H1 (cell line): Measurements from ENCODE around the gene BRD4. TPM values are rescaled to one million over a fixed set of nuclear protein-coding genes. Genes with fewer than 3 reads are reported as not detected.

Experiments used
- CTCF ChIA-PET: fragments of 300-600 bp; sonication (Branson Sonifier 250); formaldehyde crosslinking; loops from one replicate; lab custom pipeline; 2021; ENCODE audit not compliant: partially characterized antibody; lab: Charles Lee
- POLR2A ChIA-PET: fragments of 300-600 bp; sonication (Branson Sonifier 250); formaldehyde crosslinking; loops from one replicate; lab custom pipeline; 2021; ENCODE audit warnings: inconsistent platforms; ENCODE audit not compliant: partially characterized antibody; lab: Charles Lee
- DNase-seq, 2 experiments: peaks; one replicate each; pipeline versions ENCODE4 v3.0.0 to v3.0.0-alpha.2; 2010 to 2022; ENCODE audit warnings: low spot score in 2 of 2, low read depth in 1 of 2, mixed read lengths in 1 of 2
- FAIRE-seq: peaks from 2 replicates; lab custom pipeline; 2011; peaks lifted over from hg19 to GRCh38; lab: Jason Lieb, UNC
- H2AFZ ChIP-seq: 2 replicates; pipeline ENCODE4 v1.8.1; 2012; ENCODE audit warnings: low read length, inconsistent platforms
- H2AK5ac ChIP-seq: 2 replicates; pipeline ENCODE4 v1.6.1; 2013; ENCODE audit warnings: low read depth, low read length
- H2BK120ac ChIP-seq: replicated peaks from 2 replicates; pipeline ENCODE3; 2013; ENCODE audit warnings: low read depth, low read length, inconsistent platforms
- H2BK12ac ChIP-seq: 2 replicates; pipeline ENCODE4 v1.6.1; 2013; ENCODE audit warnings: low read depth, low read length
- H2BK15ac ChIP-seq: 2 replicates; pipeline ENCODE4 v1.6.1; 2013; ENCODE audit warnings: low read length
- H2BK20ac ChIP-seq: 2 replicates; pipeline ENCODE4 v1.6.1; 2013; ENCODE audit warnings: low read length
- H2BK5ac ChIP-seq: 2 replicates; pipeline ENCODE4 v1.6.1; 2013; ENCODE audit warnings: low read depth, low read length
- H3K14ac ChIP-seq: 2 replicates; pipeline ENCODE4 v1.6.1; 2013; ENCODE audit warnings: inconsistent platforms; ENCODE audit not compliant: insufficient read length
- H3K18ac ChIP-seq: 2 replicates; pipeline ENCODE4 v1.6.1; 2013; ENCODE audit warnings: low read length; ENCODE audit errors: extremely low read depth
- H3K23ac ChIP-seq: 2 replicates; pipeline ENCODE4 v1.6.1; 2013; ENCODE audit warnings: inconsistent platforms; ENCODE audit not compliant: insufficient read length
- H3K23me2 ChIP-seq: 2 replicates; pipeline ENCODE4 v1.6.1; 2013; ENCODE audit warnings: low read depth, low read length
- H3K27ac ChIP-seq: 2 replicates; pipeline ENCODE4 v1.6.1; 2011; ENCODE audit warnings: low read depth, low read length, inconsistent platforms
- H3K27me3 ChIP-seq, 4 experiments: replicated peaks in 1 of 4; 1 replicate in 1 of 4; 2 replicates in 3 of 4; pipeline versions ENCODE4 v1.6.1 to v1.8.1; 2011 to 2013; ENCODE audit warnings: low read length in 3 of 4, mild to moderate bottlenecking in 3 of 4, inconsistent platforms in 2 of 4, mixed read lengths in 2 of 4, moderate library complexity in 1 of 4; ENCODE audit not compliant: control insufficient read depth in 3 of 4, insufficient read depth in 3 of 4; ENCODE audit errors: extremely low read depth in 1 of 4
- H3K36me3 ChIP-seq, 4 experiments: 2 replicates each; pipeline versions ENCODE4 v1.6.1 to v1.8.1; 2011 to 2013; ENCODE audit warnings: mild to moderate bottlenecking in 4 of 4, low read length in 3 of 4, moderate library complexity in 2 of 4, control low read depth in 1 of 4, inconsistent platforms in 1 of 4; ENCODE audit not compliant: insufficient read depth in 4 of 4, control insufficient read depth in 2 of 4
- H3K4ac ChIP-seq: replicated peaks from 2 replicates; pipeline ENCODE3; 2013; ENCODE audit warnings: low read length, low read depth, mixed read lengths, inconsistent platforms; ENCODE audit not compliant: insufficient read length
- H3K4me1 ChIP-seq, 4 experiments: replicated peaks in 1 of 4; 1 replicate in 1 of 4; 2 replicates in 3 of 4; pipeline versions ENCODE4 v1.6.1 to v1.8.1; 2011 to 2013; ENCODE audit warnings: low read length in 3 of 4, inconsistent platforms in 2 of 4, mixed read lengths in 1 of 4; ENCODE audit not compliant: insufficient read depth in 4 of 4, control insufficient read depth in 3 of 4
- H3K4me2 ChIP-seq, 2 experiments: 2 replicates each; pipeline versions ENCODE4 v1.6.1 to v1.8.1; 2011 to 2013; ENCODE audit warnings: low read depth in 2 of 2, low read length in 2 of 2, control low read depth in 1 of 2, inconsistent platforms in 1 of 2, mild to moderate bottlenecking in 1 of 2; ENCODE audit not compliant: insufficient read depth in 1 of 2
- H3K4me3 ChIP-seq, 4 experiments: fragments of 200-600, 300-600 bp in 1 of 4; sonication (generic), shearing (Covaris generic), sonication (Bioruptor Twin) in 1 of 4; 2 replicates each; pipeline versions ENCODE4 v1.5.1 to v1.8.1; 2011 to 2016; ENCODE audit warnings: low read length in 4 of 4, low read depth in 3 of 4, control low read depth in 2 of 4, inconsistent platforms in 2 of 4, mild to moderate bottlenecking in 2 of 4, mixed read lengths in 1 of 4, moderate library complexity in 1 of 4; ENCODE audit not compliant: insufficient read depth in 2 of 4; ENCODE audit errors: extremely low read depth in 1 of 4
- H3K56ac ChIP-seq: replicated peaks from 2 replicates; pipeline ENCODE3; 2013; ENCODE audit warnings: low read depth, mild to moderate bottlenecking, mixed read lengths, low read length, inconsistent platforms; ENCODE audit not compliant: insufficient read length
- H3K79me1 ChIP-seq: 2 replicates; pipeline ENCODE4 v1.6.1; 2013; ENCODE audit warnings: low read depth, low read length, control low read depth
- H3K79me2 ChIP-seq, 2 experiments: 2 replicates each; pipeline versions ENCODE4 v1.6.1 to v1.8.1; 2012 to 2013; ENCODE audit warnings: low read length in 2 of 2, mild to moderate bottlenecking in 2 of 2, inconsistent platforms in 1 of 2; ENCODE audit not compliant: insufficient read depth in 2 of 2, control insufficient read depth in 1 of 2
- H3K9ac ChIP-seq, 4 experiments: replicated peaks in 1 of 4; 1 replicate in 1 of 4; 2 replicates in 3 of 4; pipeline versions ENCODE4 v1.6.1 to v1.8.1; 2011 to 2013; ENCODE audit warnings: low read depth in 3 of 4, low read length in 3 of 4, control low read depth in 2 of 4, mild to moderate bottlenecking in 2 of 4, moderate library complexity in 2 of 4, inconsistent platforms in 1 of 4; ENCODE audit errors: extremely low read depth in 1 of 4
- H3K9me3 ChIP-seq, 2 experiments: 2 replicates each; pipeline versions ENCODE4 v1.6.1 to v1.8.1; 2012 to 2013; ENCODE audit warnings: mild to moderate bottlenecking in 2 of 2, moderate library complexity in 2 of 2, control low read depth in 1 of 2, inconsistent platforms in 1 of 2, low read depth in 1 of 2, low read length in 1 of 2, mixed read lengths in 1 of 2; ENCODE audit not compliant: insufficient read depth in 2 of 2
- H4K20me1 ChIP-seq, 2 experiments: replicated peaks in 1 of 2; 2 replicates each; pipeline versions ENCODE3 to v1.8.1; 2011 to 2013; ENCODE audit warnings: inconsistent platforms in 2 of 2, low read length in 2 of 2, mild to moderate bottlenecking in 1 of 2; ENCODE audit not compliant: insufficient read depth in 2 of 2, control insufficient read depth in 1 of 2
- H4K5ac ChIP-seq: 2 replicates; pipeline ENCODE4 v1.6.1; 2013; ENCODE audit warnings: low read length, low read depth, mixed read lengths, inconsistent platforms; ENCODE audit not compliant: insufficient read length
- H4K8ac ChIP-seq: 2 replicates; pipeline ENCODE4 v1.8.0; 2013; ENCODE audit warnings: mild to moderate bottlenecking, moderate library complexity, low read length, inconsistent platforms; ENCODE audit not compliant: insufficient read depth; ENCODE audit errors: extremely low read depth
- H4K91ac ChIP-seq: replicated peaks from 2 replicates; pipeline ENCODE3; 2013; ENCODE audit warnings: low read length, mixed read lengths, inconsistent platforms; ENCODE audit not compliant: insufficient read length
- JUND ChIP-seq: IDR thresholded peaks from 2 replicates; pipeline ENCODE4 v1.6.1; 2011; ENCODE audit warnings: mild to moderate bottlenecking, improper control_type of control experiment, low read length
- PHF8 ChIP-seq: fragments of 200-600 bp; sonication (generic); conservative IDR thresholded peaks from 2 replicates; pipeline ENCODE4 v1.7.1; 2012; ENCODE audit warnings: low read depth, mild to moderate bottlenecking, inconsistent platforms, low read length, moderate library complexity
- POLR2AphosphoS5 ChIP-seq: IDR thresholded peaks from 2 replicates; pipeline ENCODE4 v1.6.1; 2011; ENCODE audit warnings: low read depth, low read length
- RXRA ChIP-seq: IDR thresholded peaks from 2 replicates; pipeline ENCODE4 v1.6.1; 2011; ENCODE audit warnings: low read depth, mild to moderate bottlenecking, low read length, moderate library complexity; ENCODE audit not compliant: insufficient read depth
- SIRT6 ChIP-seq: IDR thresholded peaks from one replicate; pipeline ENCODE4 v1.7.1; 2012; ENCODE audit warnings: low read length, inconsistent platforms
- WGBS, 2 experiments: shearing (Covaris generic) in 1 of 2; methylation state at CpG; one replicate each; pipeline versions ENCODE4 v1.1.6 to v1.1.7; 2013 to 2015; ENCODE audit warnings: low lambda C conversion rate in 2 of 2, mixed read lengths in 2 of 2, inconsistent platforms in 1 of 2, low coverage in 1 of 2, missing lambda C conversion rate in 1 of 2; ENCODE audit not compliant: insufficient replicate concordance in 2 of 2, insufficient coverage in 1 of 2, insufficient read length in 1 of 2; ENCODE audit errors: extremely low coverage in 1 of 2, missing lambda C conversion rate in 1 of 2; 5-methylcytosine and 5-hydroxymethylcytosine counted together
- polyA plus RNA-seq, 7 experiments: library from polyadenylated mRNA; depleted of rRNA in 3 of 7; stranded (reverse) in 5 of 7; unstranded in 2 of 7; fragments of >200 nt in 5 of 7; fragments of 200-250 nt in 2 of 7; gene quantifications; 1 replicate in 5 of 7; 2 replicates in 1 of 7; 4 replicates in 1 of 7; pipeline versions ENCODE4 v1.2.1 to v1.2.3, GENCODE V29; 2011 to 2013; ENCODE audit warnings: missing spikeins in 2 of 7, mixed read lengths in 2 of 7
- total RNA-seq: library from RNA; stranded (reverse); fragmentation: NEBNext Ultra II Directional; extraction: Animal tissue kit (Norgen Biotek cat#: 25700); gene quantifications from 2 replicates; pipeline ENCODE4 v1.2.1, GENCODE V29; 2021

BRD4 gene
- total and polyA plus RNA-seq, 2 of the 8 experiments (the other 6 are each of a cell fraction or from before 2014, with no cell fraction given): 14.1 to 146 TPM

DNA sequence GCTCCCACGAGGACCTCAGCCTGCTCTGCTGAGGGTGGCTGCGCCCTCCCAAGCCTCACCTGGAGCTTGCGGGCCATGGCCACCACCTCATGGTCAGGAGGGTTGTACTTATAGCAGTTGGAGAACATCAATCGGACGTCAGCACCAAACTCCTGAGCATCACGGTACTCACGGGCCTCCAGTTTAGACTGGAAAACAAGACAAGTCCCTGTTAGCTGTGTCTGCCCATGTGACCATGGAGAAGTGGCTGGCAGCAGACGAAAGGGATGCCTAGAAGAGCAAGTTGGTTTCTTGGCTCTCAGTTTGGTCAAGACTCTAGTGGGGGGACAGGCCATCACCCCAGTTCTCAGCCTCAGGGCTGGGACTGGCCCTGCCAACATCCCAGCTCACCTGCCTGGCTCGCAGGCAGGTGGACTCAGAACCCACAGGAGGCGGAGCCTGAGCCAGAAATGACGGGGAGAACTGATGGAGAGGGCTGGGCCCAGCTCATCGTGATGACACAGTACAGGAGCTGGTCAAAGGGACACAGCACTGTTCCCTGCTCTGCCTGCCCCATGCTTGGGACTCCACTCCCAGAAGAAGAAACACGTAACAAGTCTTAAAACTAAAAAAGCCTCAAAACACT, 68.9 kb downstream of the BRD4 start:
- H2BK12ac ChIP-seq: no peak overlapping the region
- peaks cover 21 to 50% of the 10 kb centered on the region in 2 experiments for H4K20me1 ChIP-seq
- H3K27ac ChIP-seq: 0 out of 2 replicates have a peak overlapping the region, but pooled peaks have one; percentile 12
- H3K79me2 ChIP-seq: peaks cover 0 to 48% of the 10 kb centered on the region in 2 experiments; a peak in 2 of 4 replicates
- no peaks in the 10 kb centered on the region for H3K27me3 ChIP-seq
- no peak overlapping the region for H3K4me2 ChIP-seq
- ChIA-PET CTCF (interaction anchor here (0.6 to 2.6 kb wide), 14 partner anchors 9 to 156 kb away, joined by 3 to 10 read pairs (median 4); partner anchors contain the start of gene AKAP8L), POLR2A (interaction anchor here (1.2 kb wide), 1 partner anchor 11 kb away, joined by 3 read pairs; no protein-coding TSS in a partner anchor)
- no peak overlapping the region for H3K23ac ChIP-seq
- no peak overlapping the region for H4K91ac ChIP-seq
- H3K36me3 ChIP-seq: peaks cover 52 to 87% (median 74%) of the 10 kb centered on the region in 4 experiments
- H3K18ac ChIP-seq: no peak overlapping the region
- WGBS, 2 experiments: 94% methylated on average over 13 of the region's 13 CpGs; no CpG with 5 or more reads in 1 of the 2 experiments
- H3K56ac ChIP-seq: no peak overlapping the region
- H2BK120ac ChIP-seq: no peak overlapping the region
- peaks cover 15% of the 10 kb centered on the region for H3K79me1 ChIP-seq
- H3K9ac ChIP-seq: no peak overlapping the region
- H3K4me3 ChIP-seq: no peak overlapping the region
- H4K5ac ChIP-seq: no peak overlapping the region
- no peak overlapping the region for H2AFZ ChIP-seq
- H3K9me3 ChIP-seq: no peaks in the 10 kb centered on the region
- no peaks in the 10 kb centered on the region for H3K23me2 ChIP-seq
- no peak overlapping the region for H2AK5ac ChIP-seq
- no peak overlapping the region for H3K14ac ChIP-seq
- H3K4me1 ChIP-seq: no peaks in the 10 kb centered on the region
- FAIRE-seq (no peak), DNase-seq (no peak)
- H4K8ac ChIP-seq: peak overlapping the region; percentile 54; the same call in 1 of the 2 replicates
- TF ChIP-seq POLR2AphosphoS5: no peak
- no peak for TF ChIP-seq PHF8
- no peak for TF ChIP-seq JUND
- no peak for TF ChIP-seq SIRT6
- TF ChIP-seq RXRA: no peak
- no peak overlapping the region for H2BK15ac ChIP-seq
- H2BK5ac ChIP-seq: no peak overlapping the region
- no peak overlapping the region for H2BK20ac ChIP-seq
- no peak overlapping the region for H3K4ac ChIP-seq
